Testis (tissue), 3 donors: ENCODE measurements around the gene DPYD. TPM values are rescaled to one million over a fixed set of nuclear protein-coding genes. Genes with fewer than 3 reads are reported as not detected.

Experiments
- DNase-seq: peaks from one replicate; pipeline ENCODE4 v3.0.0-alpha.2; 2019
- H3K27ac ChIP-seq, 2 donors: fragments of 200-600 bp; sonication (generic); one replicate each; pipeline ENCODE4 v1.5.1; 2019
- H3K27me3 ChIP-seq: fragments of 200-600 bp; sonication (generic); one replicate; pipeline ENCODE4 v1.5.1; 2019
- H3K36me3 ChIP-seq: fragments of 200-600 bp; sonication (generic); one replicate; pipeline ENCODE4 v1.5.1; 2017; ENCODE audit warnings: low read depth; ENCODE audit errors: missing control alignments
- H3K4me1 ChIP-seq: fragments of 200-600 bp; sonication (generic); one replicate; pipeline ENCODE4 v1.5.1; 2019
- H3K4me3 ChIP-seq, 2 donors: fragments of 200-600 bp; sonication (generic); one replicate each; pipeline ENCODE4 v1.5.1; 2017 to 2019
- H3K9me3 ChIP-seq: fragments of 200-600 bp; sonication (generic); one replicate; pipeline ENCODE4 v1.5.1; 2017
- POLR2A ChIP-seq: fragments of 450-650 bp; IDR thresholded peaks from one replicate; pipeline ENCODE4 v1.6.1; 2017; ENCODE audit warnings: antibody characterized with exemption, mild to moderate bottlenecking, moderate library complexity
- WGBS, 2 donors: methylation state at CpG; one replicate each; pipeline ENCODE4 v1.1.5; 2018; 5-methylcytosine and 5-hydroxymethylcytosine counted together
- intact Hi-C: fragments of 100-400 bp; cut with DNase I; formaldehyde crosslinking; loops from one replicate; pipeline ENCODE4 v1.15.1; 2023; ENCODE audit warnings: low total_unique reads
- polyA plus RNA-seq: library from polyadenylated mRNA; stranded (reverse); fragments of 350-450 nt; fragmentation: Illumina TruSeq; extraction: RNeasy Lipid Tissue Mini Kit (QIAGEN cat#74804); gene quantifications from one replicate; pipeline ENCODE4 v1.2.3, GENCODE V29; 2014; ENCODE audit warnings: low read depth, low replicate concordance; ENCODE audit not compliant: insufficient read depth
- total RNA-seq, 2 donors: library from RNA; depleted of rRNA; stranded (reverse); fragments of >200 nt; gene quantifications; one replicate each; pipeline ENCODE4 v1.2.3, GENCODE V29; 2016
- TF ChIP-seq, protein P1 (sequence below), 3 experiments: fragments of 450-650 bp in 2 of 3; fragments of 200-600 bp in 1 of 3; sonication (generic) in 1 of 3; IDR thresholded peaks; one replicate each; pipeline ENCODE4 v1.5.1; 2016 to 2019; ENCODE audit warnings: antibody characterized with exemption in 3 of 3, mild to moderate bottlenecking in 2 of 3, moderate library complexity in 1 of 3

Gene DPYD
- total and polyA plus RNA-seq, 3 donors from 2014 or later, result 6.7 to 14.7 (median 11.5) TPM

DNA sequence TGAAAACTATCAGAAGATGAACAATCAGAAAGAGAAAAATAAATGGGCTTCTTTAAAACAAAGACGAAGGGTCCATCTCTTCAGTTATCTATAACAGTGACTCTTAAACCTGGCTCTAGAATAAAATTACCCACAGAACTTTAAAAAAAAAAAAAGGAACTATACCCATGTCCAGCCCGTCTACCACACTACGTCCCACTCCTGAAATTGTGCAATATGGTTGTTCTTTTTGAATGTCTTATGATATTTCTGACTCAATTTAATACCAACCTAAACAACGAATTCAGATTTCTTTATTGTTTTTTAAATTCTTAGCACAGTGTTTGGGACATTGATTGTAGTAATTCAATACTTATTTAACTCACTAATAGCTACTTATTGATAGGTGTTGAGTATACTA lies 246.3 kb downstream of the DPYD start:
- Histone ChIP-seq H3K27me3 (no peaks in the 10 kb centered on the region), H3K27ac (no peak overlapping the region), H3K4me3 (no peak overlapping the region), H3K4me1 (no peaks in the 10 kb centered on the region), H3K36me3 (no peaks in the 10 kb centered on the region), H3K9me3 (no peaks in the 10 kb centered on the region)
- 80 to 83% methylated on average over 4 of the region's 4 CpGs for WGBS, 2 donors
- TF ChIP-seq POLR2A, result no peak
- TF ChIP-seq, protein P1, sequence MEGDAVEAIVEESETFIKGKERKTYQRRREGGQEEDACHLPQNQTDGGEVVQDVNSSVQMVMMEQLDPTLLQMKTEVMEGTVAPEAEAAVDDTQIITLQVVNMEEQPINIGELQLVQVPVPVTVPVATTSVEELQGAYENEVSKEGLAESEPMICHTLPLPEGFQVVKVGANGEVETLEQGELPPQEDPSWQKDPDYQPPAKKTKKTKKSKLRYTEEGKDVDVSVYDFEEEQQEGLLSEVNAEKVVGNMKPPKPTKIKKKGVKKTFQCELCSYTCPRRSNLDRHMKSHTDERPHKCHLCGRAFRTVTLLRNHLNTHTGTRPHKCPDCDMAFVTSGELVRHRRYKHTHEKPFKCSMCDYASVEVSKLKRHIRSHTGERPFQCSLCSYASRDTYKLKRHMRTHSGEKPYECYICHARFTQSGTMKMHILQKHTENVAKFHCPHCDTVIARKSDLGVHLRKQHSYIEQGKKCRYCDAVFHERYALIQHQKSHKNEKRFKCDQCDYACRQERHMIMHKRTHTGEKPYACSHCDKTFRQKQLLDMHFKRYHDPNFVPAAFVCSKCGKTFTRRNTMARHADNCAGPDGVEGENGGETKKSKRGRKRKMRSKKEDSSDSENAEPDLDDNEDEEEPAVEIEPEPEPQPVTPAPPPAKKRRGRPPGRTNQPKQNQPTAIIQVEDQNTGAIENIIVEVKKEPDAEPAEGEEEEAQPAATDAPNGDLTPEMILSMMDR (IDR thresholded peaks at IDR 0.05), result no peak
- DNase-seq, result no peak
- intact Hi-C loops, result no loop called here

GRCh38 chr1:97668945-97669344 lies 251.9 kb downstream of the DPYD start:
- Histone ChIP-seq H3K4me3 (no peak overlapping the region), H3K4me1 (no peaks in the 10 kb centered on the region), H3K27me3 (no peaks in the 10 kb centered on the region), H3K27ac (no peak overlapping the region), H3K36me3 (no peaks in the 10 kb centered on the region), H3K9me3 (no peaks in the 10 kb centered on the region)
- DNase-seq, result no peak
- TF ChIP-seq POLR2A, result no peak
- TF ChIP-seq, protein P1 (IDR thresholded peaks at IDR 0.05), result no peak
- WGBS, 2 donors, result 46 to 65% methylated on average over 2 of the region's 2 CpGs
- intact Hi-C loops, result no loop called here

DNA sequence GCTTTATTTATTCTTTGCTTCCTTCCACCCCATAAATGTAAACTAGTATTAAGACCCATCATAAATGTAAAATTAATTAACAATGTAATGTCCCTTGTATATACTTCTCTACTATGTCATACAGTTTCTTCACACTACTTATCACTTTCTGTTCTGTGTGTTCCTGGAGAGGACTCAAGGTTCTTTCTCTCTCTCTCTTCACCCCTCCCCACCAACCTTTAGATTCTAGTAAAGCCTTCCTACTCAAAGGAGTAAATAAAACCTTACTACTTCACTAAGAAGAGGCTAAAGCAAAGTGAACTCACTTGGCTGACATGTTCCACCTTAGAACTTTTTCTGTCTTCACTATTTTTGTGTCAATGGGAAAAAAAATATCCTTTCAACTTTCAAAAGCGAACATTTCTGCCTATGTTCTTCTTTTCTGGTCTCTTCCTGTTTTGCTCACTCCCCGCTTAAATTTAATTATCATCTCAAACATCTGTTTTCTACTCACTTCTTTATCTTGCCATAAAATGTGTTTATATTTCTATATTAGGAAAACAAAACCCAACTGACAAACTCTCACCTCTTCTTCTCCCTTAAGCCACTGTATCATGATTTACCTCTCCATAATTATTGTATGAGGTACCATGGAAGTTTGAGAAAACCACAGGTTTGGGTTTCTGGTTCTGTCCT lies 260.3 kb downstream of the DPYD start:
- no peak for DNase-seq
- TF ChIP-seq, protein P1 (IDR thresholded peaks at IDR 0.05), result no peak
- TF ChIP-seq POLR2A, result no peak
- Histone ChIP-seq H3K4me3 (no peak overlapping the region), H3K27ac (no peak overlapping the region), H3K36me3 (no peaks in the 10 kb centered on the region), H3K27me3 (no peaks in the 10 kb centered on the region), H3K9me3 (no peaks in the 10 kb centered on the region), H3K4me1 (no peaks in the 10 kb centered on the region)
- WGBS, 2 donors, result 67 to 72% methylated on average over 2 of the region's 2 CpGs
- intact Hi-C loops, result no loop called here

DNA sequence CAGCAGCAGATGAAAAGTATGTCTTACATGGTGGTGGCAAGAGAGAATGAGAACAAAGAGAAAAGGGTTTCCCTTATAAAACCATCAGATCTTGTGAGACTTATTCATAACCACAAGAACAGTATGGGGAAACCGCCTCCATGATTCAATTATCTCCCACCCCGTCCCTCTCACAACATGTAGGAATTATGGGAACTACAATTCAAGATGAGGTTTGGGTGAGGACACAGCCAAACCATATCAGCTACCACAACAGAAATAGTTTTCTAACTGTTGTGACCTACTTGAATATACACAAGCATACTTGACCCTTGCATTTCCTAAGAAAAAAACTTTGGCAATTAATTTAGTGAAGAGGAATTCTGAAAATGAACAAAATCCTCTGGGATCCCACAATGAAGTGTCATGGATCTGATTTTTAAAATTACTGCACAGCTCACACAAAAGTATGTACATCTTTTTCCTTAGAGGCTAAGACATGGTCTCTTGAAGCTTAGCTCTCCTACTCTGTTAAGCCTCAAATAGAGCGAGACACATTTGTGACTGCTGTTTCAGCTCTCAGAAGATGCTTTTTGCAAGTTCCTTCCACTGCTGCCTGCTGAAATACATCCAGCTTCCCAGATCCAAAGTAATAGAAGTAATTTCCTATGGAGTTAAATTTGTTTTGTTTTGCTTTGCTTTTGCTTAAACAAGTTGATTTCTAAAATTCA lies 265.8 kb downstream of the DPYD start:
- intact Hi-C loops, result no loop called here
- Histone ChIP-seq H3K4me3 (no peak overlapping the region), H3K9me3 (no peaks in the 10 kb centered on the region), H3K27me3 (no peaks in the 10 kb centered on the region), H3K4me1 (no peaks in the 10 kb centered on the region), H3K36me3 (no peaks in the 10 kb centered on the region), H3K27ac (no peak overlapping the region)
- TF ChIP-seq, protein P1 (IDR thresholded peaks at IDR 0.05), result no peak
- TF ChIP-seq POLR2A, result no peak
- DNase-seq, result no peak
- WGBS, 2 donors, result 85 to 87% methylated on average over 3 of the region's 3 CpGs
